Activated naive CD4-positive, alpha-beta T cell treated with anti-CD3 and anti-CD28 coated beads for 36 hours (primary cell): ENCODE measurements around the gene SEBOX. TPM values are rescaled to one million over a fixed set of nuclear protein-coding genes. Genes with fewer than 3 reads are reported as not detected.
"Not testable (repeated sequence)": the region's sequence is repeated elsewhere in the genome, so short reads cannot be mapped to it uniquely, and the experiment has no call there.

ENCODE experiments used
- CTCF ChIA-PET: fragments of 350-600 bp; sonication (Branson Sonifier 250); formaldehyde crosslinking; loops from one replicate; lab custom pipeline; 2021; ENCODE audit warnings: antibody characterized with exemption; lab: Charles Lee
- DNase-seq: peaks from one replicate; pipeline ENCODE4 v3.0.0-alpha.2; 2020
- H3K27ac Mint-ChIP-seq: one replicate; pipeline ENCODE4 v1.8.0; 2021; ENCODE audit warnings: mild to moderate bottlenecking, mixed read lengths
- H3K27me3 Mint-ChIP-seq: one replicate; pipeline ENCODE4 v1.8.0; 2021; ENCODE audit warnings: low read depth, mixed read lengths
- H3K36me3 Mint-ChIP-seq: one replicate; pipeline ENCODE4 v1.8.0; 2021; ENCODE audit warnings: low read depth, mixed read lengths
- H3K4me1 Mint-ChIP-seq: one replicate; pipeline ENCODE4 v1.8.0; 2021; ENCODE audit warnings: low read depth, mixed read lengths
- H3K4me3 Mint-ChIP-seq: one replicate; pipeline ENCODE4 v1.8.0; 2021; ENCODE audit warnings: mild to moderate bottlenecking, moderate library complexity, mixed read lengths
- H3K9me3 Mint-ChIP-seq: one replicate; pipeline ENCODE4 v1.8.0; 2021; ENCODE audit warnings: mixed read lengths
- intact Hi-C: fragments of 100-400 bp; cut with micrococcal nuclease; formaldehyde crosslinking; loops from one replicate; pipeline ENCODE4 v1.15.1; 2023
- total RNA-seq, 2 experiments: library from RNA; stranded (reverse); gene quantifications; one replicate each; pipeline ENCODE4 v1.2.3, GENCODE V29; 2021

Gene SEBOX
- total RNA-seq, 2 experiments from 2014 or later: not detected

- H3K4me1 Mint-ChIP-seq: peaks cover 2% of the 10 kb centered on the region
- H3K4me3 Mint-ChIP-seq: no peak overlapping the region
- peak overlapping the region; percentile 30 for H3K27ac Mint-ChIP-seq
- H3K36me3 Mint-ChIP-seq: peaks cover 23% of the 10 kb centered on the region
- CTCF ChIA-PET: interaction anchor here (0.5 kb wide), 1 partner anchor 18 kb away, joined by 3 read pairs; no protein-coding TSS in a partner anchor
- H3K27me3 Mint-ChIP-seq: no peaks in the 10 kb centered on the region
- DNase-seq: no peak
- intact Hi-C loops: no loop called here
- H3K9me3 Mint-ChIP-seq: no peaks in the 10 kb centered on the region
These were observed 21.0 kb downstream of the SEBOX start for GRCh38 chr17:28344011-28344410.

GRCh38 chr17:28343491-28343932 is 21.5 kb downstream of the SEBOX start:
- H3K36me3 Mint-ChIP-seq: peaks cover 19% of the 10 kb centered on the region

GRCh38 chr17:28342313-28342712 is 22.7 kb downstream of the SEBOX start:
- Mint-ChIP-seq H3K36me3 (peaks cover 12% of the 10 kb centered on the region), H3K9me3 (no peaks in the 10 kb centered on the region), H3K4me1 (peaks cover 9% of the 10 kb centered on the region), H3K27me3 (no peaks in the 10 kb centered on the region), H3K27ac (no peak overlapping the region), H3K4me3 (no peak overlapping the region)
- CTCF ChIA-PET: no interaction called here
- DNase-seq: no peak
- intact Hi-C loops: no loop called here

More at GRCh38 chr17:28343491-28343932, 21.5 kb downstream of the SEBOX start:
- Mint-ChIP-seq H3K9me3 (no peaks in the 10 kb centered on the region), H3K27ac (no peak overlapping the region), H3K27me3 (no peaks in the 10 kb centered on the region), H3K4me3 (no peak overlapping the region), H3K4me1 (peaks cover 4% of the 10 kb centered on the region)
- CTCF ChIA-PET: interaction anchor here (0.5 kb wide), 1 partner anchor 19 kb away, joined by 3 read pairs; no protein-coding TSS in a partner anchor
- intact Hi-C loops: no loop called here
- DNase-seq: no peak

GRCh38 chr17:28341516-28341915 is 23.5 kb downstream of the SEBOX start:
- Mint-ChIP-seq H3K36me3 (peaks cover 9% of the 10 kb centered on the region), H3K27me3 (no peaks in the 10 kb centered on the region), H3K4me3 (no peak overlapping the region), H3K4me1 (peaks cover 16% of the 10 kb centered on the region), H3K27ac (no peak overlapping the region), H3K9me3 (no peaks in the 10 kb centered on the region)
- CTCF ChIA-PET: no interaction called here
- DNase-seq: no peak
- intact Hi-C loops: no loop called here

GRCh38 chr17:28340374-28340773 is 24.6 kb downstream of the SEBOX start:
- CTCF ChIA-PET: interaction anchor here (1.1 kb wide), 1 partner anchor 89 kb away, joined by 3 read pairs; no protein-coding TSS in a partner anchor
- Mint-ChIP-seq H3K4me1 (peaks cover 21% of the 10 kb centered on the region), H3K9me3 (no peaks in the 10 kb centered on the region), H3K4me3 (no peak overlapping the region), H3K36me3 (peaks cover 9% of the 10 kb centered on the region), H3K27ac (no peak overlapping the region), H3K27me3 (no peaks in the 10 kb centered on the region)
- intact Hi-C loops: no loop called here
- no peak for DNase-seq

GRCh38 chr17:28339431-28339830 is 25.6 kb downstream of the SEBOX start:
- intact Hi-C loops: loop anchor here (5.0 to 10.0 kb wide), 2 partner anchors 233 to 295 kb away; partner anchors contain the start of genes NLK and PIGS
- H3K9me3 Mint-ChIP-seq: no peaks in the 10 kb centered on the region
- peaks cover 9% of the 10 kb centered on the region for H3K36me3 Mint-ChIP-seq
- no peak overlapping the region for H3K4me3 Mint-ChIP-seq
- H3K27me3 Mint-ChIP-seq: no peaks in the 10 kb centered on the region
- H3K4me1 Mint-ChIP-seq: peaks cover 26% of the 10 kb centered on the region
- CTCF ChIA-PET: no interaction called here
- DNase-seq: no peak
- H3K27ac Mint-ChIP-seq: no peak overlapping the region

GRCh38 chr17:28338769-28339212 is 26.2 kb downstream of the SEBOX start:
- H3K36me3 Mint-ChIP-seq, DNase-seq, H3K4me3 Mint-ChIP-seq, H3K27ac Mint-ChIP-seq, H3K27me3 Mint-ChIP-seq, H3K9me3 Mint-ChIP-seq: not testable (repeated sequence)
- intact Hi-C loops: loop anchor here (5.0 to 10.0 kb wide), 2 partner anchors 234 to 294 kb away; partner anchors contain the start of genes NLK and PIGS
- CTCF ChIA-PET: interaction anchor here (1.0 kb wide), 1 partner anchor 78 kb away, joined by 4 read pairs; no protein-coding TSS in a partner anchor
- H3K4me1 Mint-ChIP-seq: peaks cover 31% of the 10 kb centered on the region

GRCh38 chr17:28338056-28338768 is 26.8 kb downstream of the SEBOX start:
- intact Hi-C loops: loop anchor here (5.0 to 10.0 kb wide), 2 partner anchors 234 to 293 kb away; partner anchors contain the start of genes NLK and PIGS
- Mint-ChIP-seq H3K9me3 (no peaks in the 10 kb centered on the region), H3K36me3 (peaks cover 6% of the 10 kb centered on the region), H3K27me3 (no peaks in the 10 kb centered on the region), H3K4me1 (peaks cover 31% of the 10 kb centered on the region), H3K27ac (no peak overlapping the region), H3K4me3 (no peak overlapping the region)
- CTCF ChIA-PET: interaction anchor here (0.9 to 1.1 kb wide), 3 partner anchors 19 to 87 kb away, joined by 3 to 4 read pairs (median 3); partner anchors contain the start of gene POLDIP2
- DNase-seq: no peak

GRCh38 chr17:28335959-28336871 is 28.8 kb downstream of the SEBOX start:
- intact Hi-C loops: loop anchor here (1.0 to 10.0 kb wide), 11 partner anchors 9 to 615 kb away; partner anchors contain the start of genes NLK, PHF12, PIGS and POLDIP2
- CTCF ChIA-PET: interaction anchor here (0.7 to 1.8 kb wide), 11 partner anchors 10 to 530 kb away, joined by 3 to 7 read pairs (median 4); partner anchors contain the start of gene POLDIP2
- Mint-ChIP-seq H3K4me1 (peaks cover 34% of the 10 kb centered on the region), H3K36me3 (peaks cover 3% of the 10 kb centered on the region), H3K27ac (peak overlapping the region; percentile 90), H3K9me3 (no peaks in the 10 kb centered on the region), H3K4me3 (peak overlapping the region; percentile 95), H3K27me3 (no peaks in the 10 kb centered on the region)
- peak; percentile 53 for DNase-seq

- H3K4me3 Mint-ChIP-seq: peak within 1 kb of the TSS; percentile 95
- H3K27me3 Mint-ChIP-seq: no peaks in the 10 kb centered on the region
- peaks cover 34% of the 10 kb centered on the region for H3K4me1 Mint-ChIP-seq
- peaks cover 2% of the 10 kb centered on the region for H3K36me3 Mint-ChIP-seq
- CTCF ChIA-PET: interaction anchor here (0.6 to 1.8 kb wide), 11 partner anchors 10 to 530 kb away, joined by 3 to 7 read pairs (median 3); partner anchors contain the start of gene POLDIP2
- peak within 1 kb of the TSS; percentile 90 for H3K27ac Mint-ChIP-seq
- H3K9me3 Mint-ChIP-seq: no peaks in the 10 kb centered on the region
- intact Hi-C loops: loop anchor here (1.0 to 10.0 kb wide), 11 partner anchors 8 to 616 kb away; partner anchors contain the start of genes NLK, PHF12, PIGS and POLDIP2
- DNase-seq: peak; percentile 99
These were observed 29.6 kb downstream of the SEBOX start, which contains the start of the genes IFT20 and TNFAIP1 for GRCh38 chr17:28335201-28335958. IFT20 (minus strand) TSS chr17:28335472; CDS start chr17:28331985, 3,487 bp downstream. TNFAIP1 (plus strand) TSS chr17:28335761; CDS start chr17:28339522, 3,761 bp downstream.
